Uterus (tissue), 4 donors: Measurements from ENCODE around the gene VPS35L. TPM values are rescaled to one million over a fixed set of nuclear protein-coding genes. Genes with fewer than 3 reads are reported as not detected.

Experiments
- DNase-seq, 2 donors: peaks; one replicate each; pipeline ENCODE4 v3.0.0-alpha.2; 2019 to 2020
- H3K27ac ChIP-seq, 2 donors: fragments of 200-600 bp; sonication (generic); 1 replicate in 1 of 2; 2 replicates in 1 of 2; pipeline ENCODE4 v1.5.1; 2016 to 2018
- H3K27me3 ChIP-seq, 2 donors: fragments of 200-600 bp; sonication (generic); one replicate each; pipeline ENCODE4 v1.5.1; 2018 to 2019; ENCODE audit warnings: control low read depth in 1 of 2
- H3K36me3 ChIP-seq, 2 donors: fragments of 200-600 bp; sonication (generic); one replicate each; pipeline ENCODE4 v1.5.1; 2019; ENCODE audit warnings: control low read depth in 1 of 2
- H3K4me1 ChIP-seq, 2 donors: fragments of 200-600 bp; sonication (generic); one replicate each; pipeline ENCODE4 v1.5.1; 2018 to 2019; ENCODE audit warnings: control low read depth in 1 of 2
- H3K4me3 ChIP-seq, 2 donors: fragments of 200-600 bp; sonication (generic); 1 replicate in 1 of 2; 2 replicates in 1 of 2; pipeline ENCODE4 v1.5.1; 2018 to 2019; ENCODE audit warnings: mild to moderate bottlenecking in 1 of 2
- H3K9me3 ChIP-seq, 2 donors: fragments of 200-600 bp; sonication (generic); one replicate each; pipeline ENCODE4 v1.5.1; 2019; ENCODE audit warnings: control low read depth in 1 of 2
- POLR2A ChIP-seq, 2 donors: fragments of 450-650 bp; IDR thresholded peaks; one replicate each; pipeline ENCODE4 v1.6.1; 2016; ENCODE audit warnings: antibody characterized with exemption in 2 of 2, mild to moderate bottlenecking in 1 of 2, moderate library complexity in 1 of 2
- intact Hi-C: fragments of 100-400 bp; cut with DNase I; formaldehyde crosslinking; loops from one replicate; pipeline ENCODE4 v1.15.1; 2023; ENCODE audit warnings: low total_unique reads
- total RNA-seq, 4 donors: library from RNA; depleted of rRNA in 3 of 4; stranded (reverse); fragments of >200 nt in 3 of 4; gene quantifications; one replicate each; pipeline versions ENCODE4 v1.1.0 to v1.2.4, GENCODE V29; 2014 to 2023
- TF ChIP-seq, protein P1 (sequence below), 4 experiments: fragments of 200-600 bp in 2 of 4; fragments of 450-650 bp in 2 of 4; sonication (generic) in 2 of 4; IDR thresholded peaks; one replicate each; pipeline ENCODE4 v1.5.1; 2016 to 2019; ENCODE audit warnings: antibody characterized with exemption in 4 of 4, mild to moderate bottlenecking in 2 of 4, moderate library complexity in 1 of 4
- donor health status: DM: yes; HTN: yes; CAD: no.

VPS35L gene
- total RNA-seq, 4 donors from 2014 or later: 34.8 to 110 (median 88.2) TPM

DNA sequence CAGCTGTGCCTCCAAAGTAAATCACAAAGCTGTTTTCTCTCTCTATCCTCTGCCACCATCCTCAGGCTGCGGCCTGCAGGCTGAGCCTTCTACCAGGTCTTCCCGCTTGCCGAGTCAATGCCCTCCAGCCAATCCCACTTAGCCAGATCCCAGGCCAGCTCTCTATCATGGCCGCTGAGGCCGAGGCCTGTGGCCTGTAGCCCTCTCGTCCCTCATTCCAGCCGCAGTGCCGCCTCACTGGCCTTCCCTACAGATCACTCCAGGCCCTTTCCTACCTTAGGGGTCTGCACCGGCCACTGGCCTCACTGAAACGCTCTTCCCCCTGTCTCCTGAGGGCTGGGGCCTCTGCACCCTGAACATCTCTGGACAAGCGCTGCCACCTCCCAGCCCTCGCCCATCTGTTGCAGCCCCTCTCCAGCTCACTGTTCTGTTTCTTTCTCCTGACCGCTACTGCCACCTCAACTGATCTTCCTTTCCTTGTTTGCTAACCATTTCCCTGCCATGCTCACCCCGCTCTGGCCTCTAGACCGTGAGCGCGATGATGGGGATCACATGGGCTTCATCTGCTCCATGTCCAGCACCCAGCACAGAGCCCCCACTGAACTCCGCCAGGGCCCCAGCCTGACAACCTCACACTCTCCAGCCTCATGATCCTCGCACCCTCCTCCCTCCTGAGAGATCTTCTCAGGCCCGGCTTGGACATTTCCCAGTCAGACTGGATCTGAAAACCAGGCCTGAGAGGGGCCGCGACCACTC lies 154.1 kb downstream of the VPS35L start:
- Histone ChIP-seq H3K27ac (no peak overlapping the region), H3K4me3 (no peak overlapping the region), H3K9me3 (no peaks in the 10 kb centered on the region), H3K27me3 (no peaks in the 10 kb centered on the region), H3K36me3 (no peaks in the 10 kb centered on the region), H3K4me1 (no peaks in the 10 kb centered on the region)
- TF ChIP-seq POLR2A (IDR thresholded peaks at IDR 0.05): no peak
- TF ChIP-seq, protein P1, sequence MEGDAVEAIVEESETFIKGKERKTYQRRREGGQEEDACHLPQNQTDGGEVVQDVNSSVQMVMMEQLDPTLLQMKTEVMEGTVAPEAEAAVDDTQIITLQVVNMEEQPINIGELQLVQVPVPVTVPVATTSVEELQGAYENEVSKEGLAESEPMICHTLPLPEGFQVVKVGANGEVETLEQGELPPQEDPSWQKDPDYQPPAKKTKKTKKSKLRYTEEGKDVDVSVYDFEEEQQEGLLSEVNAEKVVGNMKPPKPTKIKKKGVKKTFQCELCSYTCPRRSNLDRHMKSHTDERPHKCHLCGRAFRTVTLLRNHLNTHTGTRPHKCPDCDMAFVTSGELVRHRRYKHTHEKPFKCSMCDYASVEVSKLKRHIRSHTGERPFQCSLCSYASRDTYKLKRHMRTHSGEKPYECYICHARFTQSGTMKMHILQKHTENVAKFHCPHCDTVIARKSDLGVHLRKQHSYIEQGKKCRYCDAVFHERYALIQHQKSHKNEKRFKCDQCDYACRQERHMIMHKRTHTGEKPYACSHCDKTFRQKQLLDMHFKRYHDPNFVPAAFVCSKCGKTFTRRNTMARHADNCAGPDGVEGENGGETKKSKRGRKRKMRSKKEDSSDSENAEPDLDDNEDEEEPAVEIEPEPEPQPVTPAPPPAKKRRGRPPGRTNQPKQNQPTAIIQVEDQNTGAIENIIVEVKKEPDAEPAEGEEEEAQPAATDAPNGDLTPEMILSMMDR (IDR thresholded peaks at IDR 0.05): no peak
- intact Hi-C loops: no loop called here
- no peak for DNase-seq

DNA sequence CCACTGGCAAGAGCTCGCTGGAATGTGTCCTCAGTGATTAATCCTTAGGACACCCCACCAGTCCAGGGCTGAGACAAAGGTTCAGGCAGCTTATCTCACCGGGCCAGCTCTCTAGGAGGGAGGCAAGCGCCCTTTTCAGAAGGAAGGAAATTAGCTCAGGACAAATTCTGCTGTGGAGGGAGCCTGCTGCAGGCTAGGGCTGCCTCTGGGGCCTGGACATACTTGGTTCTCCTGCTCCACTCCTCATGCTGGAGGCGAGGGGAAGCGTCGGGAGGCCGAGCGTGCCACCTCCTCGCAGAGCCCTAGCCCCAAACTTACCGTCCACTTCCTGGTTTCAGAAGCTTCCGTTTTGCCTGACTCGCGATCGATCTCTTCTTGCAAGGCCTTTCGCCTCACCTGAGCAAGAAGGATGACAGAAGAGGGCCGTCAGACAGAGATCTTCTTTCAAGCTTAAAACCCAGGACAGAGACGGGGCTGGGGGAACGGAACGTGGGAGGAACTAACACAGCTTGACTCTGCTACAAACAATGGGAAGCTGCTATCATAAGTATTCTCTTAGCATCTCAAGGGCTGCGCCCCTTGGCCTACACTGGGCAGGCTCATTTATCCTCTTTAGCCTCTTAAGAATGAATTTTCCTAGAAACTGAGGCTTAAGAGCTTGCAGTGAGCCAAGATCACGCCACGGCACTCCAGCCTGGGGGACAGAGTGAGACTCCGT lies 154.8 kb downstream of the VPS35L start:
- intact Hi-C loops: no loop called here
- no peak for DNase-seq

DNA sequence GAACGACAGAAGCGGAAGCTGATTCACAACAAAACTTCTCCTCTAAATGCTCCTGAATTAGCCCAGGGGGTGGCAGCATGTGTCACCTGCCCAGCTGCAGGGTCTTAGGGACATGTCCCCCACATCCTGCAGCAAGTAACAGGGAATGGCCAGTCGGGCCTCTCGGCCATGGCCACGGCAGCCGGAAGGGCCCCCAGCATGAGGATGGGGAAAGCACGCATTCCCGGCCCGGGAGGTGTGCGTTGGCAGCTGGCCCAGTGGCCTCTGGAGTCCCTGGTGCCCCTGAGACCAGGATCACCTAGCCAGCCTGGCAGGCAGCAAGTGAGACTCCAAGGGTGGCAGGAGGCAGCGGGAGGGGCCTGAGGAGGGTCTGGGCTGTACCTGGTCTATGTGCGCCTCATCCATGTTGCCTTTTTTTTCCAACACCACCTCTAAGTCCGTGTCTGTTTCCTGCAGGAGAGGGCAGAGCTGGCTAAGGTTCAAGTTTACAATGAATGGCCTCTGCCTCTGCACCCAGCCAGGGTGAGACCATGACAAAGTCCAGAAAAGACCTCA lies 155.6 kb downstream of the VPS35L start:
- Histone ChIP-seq H3K4me3 (no peak overlapping the region), H3K27ac (no peak overlapping the region), H3K27me3 (no peaks in the 10 kb centered on the region), H3K9me3 (no peaks in the 10 kb centered on the region), H3K36me3 (no peaks in the 10 kb centered on the region), H3K4me1 (no peaks in the 10 kb centered on the region)
- TF ChIP-seq, protein P1 (IDR thresholded peaks at IDR 0.05): no peak
- no peak for TF ChIP-seq POLR2A (IDR thresholded peaks at IDR 0.05)
- intact Hi-C loops: no loop called here
- DNase-seq: no peak

More for the DNA sequence above, 154.8 kb downstream of the VPS35L start:
- no peak overlapping the region for H3K27ac ChIP-seq
- no peak overlapping the region for H3K4me3 ChIP-seq
- no peaks in the 10 kb centered on the region for H3K4me1 ChIP-seq
- H3K36me3 ChIP-seq: no peaks in the 10 kb centered on the region
- no peaks in the 10 kb centered on the region for H3K27me3 ChIP-seq
- H3K9me3 ChIP-seq: no peaks in the 10 kb centered on the region
- no peak for TF ChIP-seq POLR2A (IDR thresholded peaks at IDR 0.05)
- TF ChIP-seq, protein P1 (IDR thresholded peaks at IDR 0.05): no peak

DNA sequence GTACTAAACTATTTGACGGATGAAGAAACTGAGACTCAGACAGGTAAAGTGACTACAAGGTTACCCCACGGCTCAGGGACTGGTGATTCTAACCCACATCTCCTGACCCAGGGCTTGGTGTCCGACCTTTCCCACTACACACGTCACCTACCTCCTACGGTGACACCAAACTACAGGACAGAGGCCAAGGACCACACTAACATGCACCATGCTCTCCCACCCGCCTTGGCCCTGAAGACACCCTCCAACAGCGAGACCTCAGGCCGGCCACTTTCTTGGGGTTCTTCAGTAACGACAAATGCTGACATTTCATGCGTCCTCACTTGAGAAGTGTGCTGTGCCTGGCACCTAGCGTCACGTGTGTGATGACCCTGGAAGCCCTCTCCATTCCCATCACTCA lies 156.1 kb downstream of the VPS35L start:
- no peak for TF ChIP-seq POLR2A (IDR thresholded peaks at IDR 0.05)
- TF ChIP-seq, protein P1 (IDR thresholded peaks at IDR 0.05): no peak
- Histone ChIP-seq H3K27me3 (no peaks in the 10 kb centered on the region), H3K27ac (no peak overlapping the region), H3K36me3 (no peaks in the 10 kb centered on the region), H3K9me3 (no peaks in the 10 kb centered on the region), H3K4me1 (no peaks in the 10 kb centered on the region), H3K4me3 (no peak overlapping the region)
- intact Hi-C loops: no loop called here
- no peak for DNase-seq
